ENCODE data around the gene TRIP13. TPM values are rescaled to one million over a fixed set of nuclear protein-coding genes. Genes with fewer than 3 reads are reported as not detected.

TRIP13 gene
- total and polyA plus RNA-seq, 2 of the 4 experiments (the other 2 are of a cell fraction): 17.1 to 35.5 TPM

GRCh38 chr5:856531-857425, 35.9 kb upstream of the TRIP13 start:
- ChIA-PET CTCF (no interaction called here), POLR2A (ENCODE audit: unreplicated experiment) (no interaction called here)
- 94% methylated on average over 7 of the region's 16 CpGs; no CpG with 5 or more reads in 1 of the 2 experiments for WGBS, 2 experiments (ENCODE audit: extremely low coverage in 2 of 2, insufficient read length in 1 of 2)
- H3K36me3 ChIP-seq (ENCODE audit: control insufficient read depth, insufficient read depth, low read length): no peaks in the 10 kb centered on the region
- H3K9ac ChIP-seq (ENCODE audit: low read depth, low read length): no peak overlapping the region
- peak overlapping the region; percentile 50 for H2AK9ac ChIP-seq (replicated peaks; ENCODE audit: low read depth, low read length, poor library complexity)
- H3K9me3 ChIP-seq (ENCODE audit: control insufficient read depth, insufficient read depth, low read length): no peaks in the 10 kb centered on the region
- no peak overlapping the region for H4K91ac ChIP-seq (ENCODE audit: insufficient read depth, low read depth, low read length)
- no peak overlapping the region for H3K14ac ChIP-seq (replicated peaks; ENCODE audit: low read depth, low read length)
- H3K4me2 ChIP-seq (ENCODE audit: low read depth, low read length): no peak overlapping the region
- H2AK5ac ChIP-seq (ENCODE audit: low read depth, low read length): no peak overlapping the region
- in situ Hi-C loops (cut with MboI; ENCODE audit: low sequenced_read_pairs): no loop called here
- H3K4me1 ChIP-seq (ENCODE audit: control insufficient read depth, insufficient read depth, low read length): no peaks in the 10 kb centered on the region
- no peak overlapping the region for H4K8ac ChIP-seq (ENCODE audit: low read depth in 2 of 2, low read length in 2 of 2)
- dilution Hi-C loops (cut with HindIII; ENCODE audit: low sequenced_read_pairs, unreplicated experiment): no loop called here
- H3K27ac ChIP-seq (ENCODE audit: insufficient read depth, low read length): no peak overlapping the region
- H4K5ac ChIP-seq (ENCODE audit: low read depth, low read length): no peak overlapping the region
- no peak for ATAC-seq (ENCODE audit: low read depth)
- peak overlapping the region; percentile 83 for H2BK5ac ChIP-seq (ENCODE audit: low read depth, low read length, poor library complexity, severe bottlenecking)
- no peak overlapping the region for H3K23ac ChIP-seq (ENCODE audit: low read depth, low read length)
- H2BK120ac ChIP-seq (ENCODE audit: low read depth, low read length): no peak overlapping the region
- peaks cover 10% of the 10 kb centered on the region for H3K9me1 ChIP-seq (ENCODE audit: insufficient read depth, low read length)
- H3K4me3 ChIP-seq (ENCODE audit: insufficient read depth, low read depth, low read length): no peak overlapping the region
- peak overlapping the region; percentile 21 for H2AFZ ChIP-seq (replicated peaks; ENCODE audit: low read length, poor library complexity)
- no TSS peak for BruUV-seq (replicated peaks)
- H3K18ac ChIP-seq (ENCODE audit: low read depth, low read length): no peak overlapping the region
- intact Hi-C loops (cut with micrococcal nuclease): no loop called here
- peaks cover 2% of the 10 kb centered on the region; the same call in 1 of the 2 replicates for H3K27me3 ChIP-seq (ENCODE audit: control insufficient read depth, insufficient read depth, low read length)
- no peaks in the 10 kb centered on the region for H3K79me1 ChIP-seq (ENCODE audit: low read depth in 1 of 2, low read length in 2 of 2)
- no peak for DNase-seq
- H4K20me1 ChIP-seq (ENCODE audit: insufficient read depth, low read length): peaks cover 19% of the 10 kb centered on the region
- no peak overlapping the region for H3K56ac ChIP-seq (ENCODE audit: extremely low read depth, insufficient read depth, low read length)
- no peak overlapping the region for H2BK20ac ChIP-seq (ENCODE audit: low read depth, low read length)
- no peak overlapping the region for H2BK15ac ChIP-seq (ENCODE audit: low read depth, low read length)
- H3K4ac ChIP-seq (ENCODE audit: low read depth, low read length): no peak overlapping the region
- TF ChIP-seq USF2 (IDR thresholded peaks at IDR 0.05; ENCODE audit: low read depth, low read length) (no peak), RAD21 (IDR thresholded peaks at IDR 0.05; ENCODE audit: low read length) (no peak), MAZ (IDR thresholded peaks at IDR 0.05; ENCODE audit: borderline replicate concordance, low read depth, low read length) (no peak), ELK1 (IDR thresholded peaks at IDR 0.05; ENCODE audit: borderline replicate concordance, low read depth, low read length) (no peak), CHD1 (IDR thresholded peaks at IDR 0.05; ENCODE audit: low read depth, low read length) (no peak), RCOR1 (IDR thresholded peaks at IDR 0.05; ENCODE audit: insufficient replicate concordance, low read length) (no peak), CTCF (conservative IDR thresholded peaks at IDR 0.05; ENCODE audit: low read depth, low read length) (no peak), RFX5 (IDR thresholded peaks at IDR 0.05; ENCODE audit: low read depth, low read length) (no peak), NFE2L2 (IDR thresholded peaks at IDR 0.05; ENCODE audit: low read depth, low read length) (no peak), MAFK (IDR thresholded peaks at IDR 0.05; ENCODE audit: low read depth, low read length) (no peak), POLR2A (IDR thresholded peaks at IDR 0.05; ENCODE audit: low read depth, low read length) (no peak), BHLHE40 (IDR thresholded peaks at IDR 0.05; ENCODE audit: low read depth, low read length) (no peak), MXI1 (IDR thresholded peaks at IDR 0.05; ENCODE audit: borderline replicate concordance, low read depth, low read length) (no peak), SMC3 (IDR thresholded peaks at IDR 0.05; ENCODE audit: low read depth, low read length) (no peak), CEBPB (IDR thresholded peaks at IDR 0.05; ENCODE audit: low read depth, low read length) (no peak)

All from IMR-90 (cell line).